ENCODE results near the gene MRPL46. TPM values are rescaled to one million over a fixed set of nuclear protein-coding genes. Genes with fewer than 3 reads are reported as not detected.
"Not testable (repeated sequence)": the region's sequence is repeated elsewhere in the genome, so short reads cannot be mapped to it uniquely, and the experiment has no call there.

Gene MRPL46
- total and polyA plus RNA-seq, 8 donors: 18.4 to 61.2 (median 38.7) TPM

DNA sequence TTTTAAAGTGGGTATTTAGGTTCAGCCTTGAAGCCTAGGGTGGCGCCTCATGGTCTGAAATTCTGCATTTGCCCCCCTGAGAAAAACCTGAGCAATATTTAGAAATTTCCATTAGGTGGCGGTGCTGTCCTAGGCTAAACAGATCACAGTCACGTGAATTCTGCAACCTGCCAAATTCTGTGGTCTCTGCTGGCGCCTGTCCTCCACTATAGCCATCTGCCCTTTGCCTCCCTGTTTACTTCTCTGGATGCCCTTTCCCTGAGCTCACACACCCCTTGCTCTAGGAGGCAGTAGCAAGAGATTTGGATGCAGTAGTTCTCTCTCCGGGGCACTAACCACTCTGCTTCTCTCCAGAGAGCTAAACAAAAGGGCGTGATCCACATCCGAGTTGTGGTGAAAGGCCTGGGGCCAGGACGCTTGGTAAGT lies 9.5 kb upstream of the MRPL46 start:
- no peaks in the 10 kb centered on the region for H3K9me3 ChIP-seq
- H3K4me1 ChIP-seq: peaks cover 0 to 22% (median 8%) of the 10 kb centered on the region in 4 donors
- H3K27me3 ChIP-seq: no peaks in the 10 kb centered on the region
- peaks cover 9 to 98% (median 83%) of the 10 kb centered on the region in 4 donors for H3K36me3 ChIP-seq
- DNase-seq: peak; percentile 45 to 71
- H3K27ac ChIP-seq: peak overlapping the region in 1 of 5 donors; percentile 31
- no peak overlapping the region for H3K4me3 ChIP-seq
- intact Hi-C loops (cut with DNase I; ENCODE audit: low total_unique reads): loop anchor here (10.0 kb wide), 1 partner anchor 138 kb away; no protein-coding TSS in a partner anchor
- TF ChIP-seq POLR2AphosphoS5 (IDR thresholded peaks at IDR 0.05) (peak in 1 of 3 donors; percentile 13), POLR2A (IDR thresholded peaks at IDR 0.05) (no peak)
- TF ChIP-seq, protein P1, sequence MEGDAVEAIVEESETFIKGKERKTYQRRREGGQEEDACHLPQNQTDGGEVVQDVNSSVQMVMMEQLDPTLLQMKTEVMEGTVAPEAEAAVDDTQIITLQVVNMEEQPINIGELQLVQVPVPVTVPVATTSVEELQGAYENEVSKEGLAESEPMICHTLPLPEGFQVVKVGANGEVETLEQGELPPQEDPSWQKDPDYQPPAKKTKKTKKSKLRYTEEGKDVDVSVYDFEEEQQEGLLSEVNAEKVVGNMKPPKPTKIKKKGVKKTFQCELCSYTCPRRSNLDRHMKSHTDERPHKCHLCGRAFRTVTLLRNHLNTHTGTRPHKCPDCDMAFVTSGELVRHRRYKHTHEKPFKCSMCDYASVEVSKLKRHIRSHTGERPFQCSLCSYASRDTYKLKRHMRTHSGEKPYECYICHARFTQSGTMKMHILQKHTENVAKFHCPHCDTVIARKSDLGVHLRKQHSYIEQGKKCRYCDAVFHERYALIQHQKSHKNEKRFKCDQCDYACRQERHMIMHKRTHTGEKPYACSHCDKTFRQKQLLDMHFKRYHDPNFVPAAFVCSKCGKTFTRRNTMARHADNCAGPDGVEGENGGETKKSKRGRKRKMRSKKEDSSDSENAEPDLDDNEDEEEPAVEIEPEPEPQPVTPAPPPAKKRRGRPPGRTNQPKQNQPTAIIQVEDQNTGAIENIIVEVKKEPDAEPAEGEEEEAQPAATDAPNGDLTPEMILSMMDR (IDR thresholded peaks at IDR 0.05): peak in 4 of 7 experiments; percentile 21 to 65 (median 50)
- WGBS, 5 donors: 32 to 54% (median 48%) methylated on average over 8 of the region's 8 CpGs

DNA sequence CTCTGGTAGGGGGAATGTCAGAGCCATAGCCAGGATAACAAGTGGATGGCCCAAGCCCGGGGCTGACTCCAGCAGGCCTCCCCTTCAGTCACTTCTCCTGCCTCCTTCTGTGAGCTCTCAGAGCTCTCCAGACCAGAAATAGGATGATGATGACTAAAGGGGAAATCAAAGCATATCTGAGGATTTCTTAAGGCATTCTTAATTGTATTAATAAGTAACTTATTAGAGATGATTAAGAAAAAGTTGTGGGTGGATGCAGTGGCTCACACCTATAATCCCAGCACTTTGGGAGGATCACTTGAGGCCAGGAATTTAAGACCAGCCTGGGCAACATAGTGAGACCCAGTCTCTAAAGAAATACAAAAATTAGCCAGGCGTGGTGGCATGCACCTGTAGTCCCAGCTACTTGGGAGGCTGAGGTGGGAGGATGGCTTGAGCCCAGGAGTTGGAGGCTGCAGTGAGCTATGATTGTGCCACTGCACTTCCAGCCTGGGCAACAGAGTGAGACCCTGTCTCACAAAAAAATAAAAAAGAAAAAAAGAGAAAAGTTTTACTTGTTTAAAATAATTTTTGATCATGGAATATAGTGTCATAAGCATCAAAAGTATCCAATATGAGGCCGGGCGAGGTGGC lies 6.6 kb upstream of the MRPL46 start:
- H3K4me3 ChIP-seq, H3K9me3 ChIP-seq, DNase-seq, H3K27me3 ChIP-seq: not testable (repeated sequence)
- intact Hi-C loops (cut with DNase I; ENCODE audit: low total_unique reads): loop anchor here (10.0 kb wide), 1 partner anchor 141 kb away; no protein-coding TSS in a partner anchor
- WGBS, 5 donors: 92 to 97% (median 93%) methylated on average over 4 of the region's 4 CpGs
- Histone ChIP-seq H3K27ac (peak overlapping the region in 1 of 5 donors; percentile 12), H3K36me3 (peaks cover 14 to 79% (median 76%) of the 10 kb centered on the region in 4 donors), H3K4me1 (peaks cover 2 to 46% (median 19%) of the 10 kb centered on the region in 4 donors)

DNA sequence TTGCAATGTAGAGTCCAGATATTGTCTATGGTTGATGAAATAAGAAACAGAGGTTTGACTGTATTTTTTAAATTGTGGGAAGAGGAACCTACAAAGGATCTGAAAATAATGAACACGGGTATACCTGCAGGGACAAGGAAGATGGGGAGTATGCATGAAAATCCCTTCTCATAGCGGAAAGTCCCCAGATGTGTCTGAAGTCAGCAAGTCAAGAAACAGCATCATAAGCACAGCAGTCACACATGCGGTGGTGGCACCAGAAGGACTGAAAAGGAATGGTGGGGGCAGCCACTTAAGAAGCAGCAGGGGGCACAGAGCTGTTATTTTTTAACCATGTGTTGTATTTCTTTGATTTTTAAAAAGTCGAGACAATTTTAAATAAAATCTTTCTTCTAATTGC lies 5.0 kb upstream of the MRPL46 start:
- TF ChIP-seq POLR2A (IDR thresholded peaks at IDR 0.05): no peak
- TF ChIP-seq EP300 (IDR thresholded peaks at IDR 0.05): no peak
- no peak for TF ChIP-seq POLR2AphosphoS5 (IDR thresholded peaks at IDR 0.05)
- TF ChIP-seq, protein P1 (IDR thresholded peaks at IDR 0.05): no peak
- Histone ChIP-seq H3K4me3 (no peak overlapping the region), H3K27me3 (no peaks in the 10 kb centered on the region), H3K27ac (no peak overlapping the region), H3K36me3 (peaks cover 14 to 63% (median 61%) of the 10 kb centered on the region in 4 donors), H3K9me3 (no peaks in the 10 kb centered on the region), H3K4me1 (peaks cover 10 to 53% (median 30%) of the 10 kb centered on the region in 4 donors)
- intact Hi-C loops (cut with DNase I; ENCODE audit: low total_unique reads): loop anchor here (10.0 kb wide), 1 partner anchor 143 kb away; no protein-coding TSS in a partner anchor
- no peak for DNase-seq
- WGBS, 5 donors: 78 to 88% (median 83%) methylated on average over 4 of the region's 4 CpGs

DNA sequence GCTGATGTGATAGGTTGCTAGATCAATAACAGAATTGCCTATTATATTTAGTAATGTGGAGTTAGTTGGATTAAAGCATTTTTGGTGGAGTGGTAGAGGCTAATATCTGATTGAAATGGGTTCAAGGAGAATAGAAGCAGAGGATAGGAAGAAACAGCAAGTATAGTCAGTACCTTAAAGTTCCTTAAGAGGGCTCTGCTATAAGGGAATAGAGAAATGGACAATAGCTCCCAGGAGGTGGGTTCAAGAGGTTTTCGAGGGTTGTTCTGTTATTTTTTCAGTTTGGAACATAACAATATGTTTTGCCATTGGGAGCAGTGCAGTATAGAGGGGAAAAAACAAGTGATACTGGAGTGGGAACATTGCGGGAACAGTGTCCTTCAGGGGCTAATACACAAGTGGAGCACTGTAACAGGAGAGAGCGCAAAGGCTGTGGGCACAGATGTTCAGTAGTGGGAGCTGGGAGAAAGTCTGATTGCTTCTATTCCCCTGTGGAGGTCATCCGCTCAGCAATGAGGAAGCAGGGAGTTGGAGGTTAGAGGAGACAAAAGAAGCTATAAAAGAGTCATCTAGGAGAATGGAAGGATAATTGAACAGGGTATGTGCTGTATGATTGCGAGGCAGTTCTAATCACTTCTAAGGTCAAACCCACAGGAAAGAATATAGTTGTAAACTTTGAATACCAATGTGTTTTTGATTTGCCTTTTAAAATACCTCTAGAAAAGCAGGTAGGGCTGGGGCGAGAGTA lies 3.6 kb upstream of the MRPL46 start:
- TF ChIP-seq EP300 (IDR thresholded peaks at IDR 0.05): no peak
- no peaks in the 10 kb centered on the region for H3K9me3 ChIP-seq
- H3K4me1 ChIP-seq: peaks cover 13 to 51% (median 32%) of the 10 kb centered on the region in 4 donors
- H3K27ac ChIP-seq: no peak overlapping the region
- peaks cover 14 to 52% (median 47%) of the 10 kb centered on the region in 4 donors for H3K36me3 ChIP-seq
- 90 to 96% (median 92%) methylated on average over 6 of the region's 6 CpGs for WGBS, 5 donors
- no peaks in the 10 kb centered on the region for H3K27me3 ChIP-seq
- intact Hi-C loops (cut with DNase I; ENCODE audit: low total_unique reads): loop anchor here (10.0 kb wide), 1 partner anchor 144 kb away; no protein-coding TSS in a partner anchor
- no peak overlapping the region for H3K4me3 ChIP-seq
- no peak for DNase-seq

DNA sequence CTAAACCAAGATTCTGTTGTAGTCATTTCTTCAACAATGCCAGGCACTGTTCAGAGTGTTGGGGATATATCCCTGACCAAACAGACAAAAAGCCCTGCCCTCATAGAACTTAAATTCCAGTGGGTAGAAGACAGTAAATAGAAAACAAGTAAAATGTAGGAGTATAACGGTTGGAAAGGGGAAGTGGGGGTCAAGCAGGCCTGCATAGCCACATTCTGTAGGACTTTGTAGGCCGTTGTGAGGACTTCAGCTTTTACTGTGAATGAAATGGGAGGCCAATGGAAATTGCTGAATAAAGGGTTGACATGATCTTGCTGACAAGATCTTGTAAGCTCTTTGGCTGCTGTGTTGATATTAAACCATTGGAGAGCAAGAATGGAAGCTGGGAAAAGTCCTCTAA lies 2.1 kb upstream of the MRPL46 start:
- Histone ChIP-seq H3K4me3 (no peak overlapping the region), H3K27me3 (no peaks in the 10 kb centered on the region), H3K36me3 (peaks cover 14 to 47% (median 43%) of the 10 kb centered on the region in 4 donors), H3K9me3 (no peaks in the 10 kb centered on the region), H3K27ac (no peak overlapping the region), H3K4me1 (peaks cover 16 to 57% (median 35%) of the 10 kb centered on the region in 4 donors)
- TF ChIP-seq POLR2A (IDR thresholded peaks at IDR 0.05): no peak
- intact Hi-C loops (cut with DNase I; ENCODE audit: low total_unique reads): no loop called here
- WGBS, 5 donors: 87 to 94% (median 92%) methylated on average over 2 of the region's 2 CpGs
- no peak for DNase-seq

DNA sequence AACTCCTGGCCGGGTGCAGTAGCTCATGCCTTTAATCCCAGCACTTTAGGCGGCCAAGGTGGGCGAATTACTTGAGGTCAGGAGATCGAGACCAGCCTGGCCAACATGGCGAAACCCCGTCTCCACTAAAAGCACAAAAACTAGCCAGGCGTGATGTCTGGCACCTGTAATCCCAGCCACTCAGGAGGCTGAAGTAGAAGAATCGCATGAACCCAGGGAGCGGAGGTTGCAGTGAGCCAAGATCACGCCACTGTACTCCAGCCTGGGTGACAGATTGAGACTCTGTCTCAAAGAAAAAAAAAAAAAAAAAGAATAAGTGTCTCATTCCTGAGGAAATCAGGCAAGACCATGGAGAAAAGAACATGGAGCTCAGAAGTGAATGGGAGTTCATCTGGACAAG lies 1.5 kb upstream of the MRPL46 start:
- intact Hi-C loops (cut with DNase I; ENCODE audit: low total_unique reads); H3K27ac ChIP-seq; H3K27me3 ChIP-seq; H3K9me3 ChIP-seq; DNase-seq: not testable (repeated sequence)
- peak overlapping the region in 3 of 4 donors; percentile 90 to 95 (median 91) for H3K4me3 ChIP-seq
- H3K36me3 ChIP-seq: peaks cover 20 to 47% (median 43%) of the 10 kb centered on the region in 4 donors
- peaks cover 16 to 55% (median 35%) of the 10 kb centered on the region in 4 donors for H3K4me1 ChIP-seq
- 92 to 97% (median 96%) methylated on average over 10 of the region's 10 CpGs for WGBS, 5 donors

All from stomach (tissue), 9 donors.